Lung microvascular endothelial cell (primary cell): ENCODE measurements around the gene MITF. TPM values are rescaled to one million over a fixed set of nuclear protein-coding genes. Genes with fewer than 3 reads are reported as not detected.

Experiments used
- DNase-seq, 2 donors: peaks; one replicate each; pipeline versions ENCODE4 v3.0.0 to v3.0.0-alpha.2; 2010; ENCODE audit warnings: low read depth in 2 of 2
- total RNA-seq: library from RNA; depleted of rRNA; stranded (reverse); fragments of >200 nt; gene quantifications from 2 replicates; pipeline ENCODE4 v1.2.1, GENCODE V29; 2014

MITF gene
- total RNA-seq, 1 donor from 2014 or later, result 4.4 TPM

DNA sequence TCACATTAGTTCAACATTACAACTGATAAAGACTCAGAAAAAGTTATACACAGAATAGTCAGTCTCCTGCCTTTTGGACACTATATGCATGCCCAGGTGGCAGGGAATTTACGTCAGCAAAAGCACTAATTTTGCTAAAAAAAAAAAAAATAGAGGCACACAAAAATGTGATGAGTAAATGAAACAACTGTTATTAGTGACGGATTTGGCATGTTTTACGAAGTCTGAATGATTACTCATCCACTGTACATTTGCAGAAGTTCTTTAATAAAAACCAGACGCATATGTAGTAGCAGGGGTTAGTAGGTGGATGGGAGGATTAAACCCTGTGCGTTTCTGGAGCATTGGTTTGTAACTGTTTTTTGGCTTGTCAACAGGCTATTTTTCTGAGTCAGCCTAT, 99.0 kb downstream of the MITF start:
- DNase-seq, result no peak

DNA sequence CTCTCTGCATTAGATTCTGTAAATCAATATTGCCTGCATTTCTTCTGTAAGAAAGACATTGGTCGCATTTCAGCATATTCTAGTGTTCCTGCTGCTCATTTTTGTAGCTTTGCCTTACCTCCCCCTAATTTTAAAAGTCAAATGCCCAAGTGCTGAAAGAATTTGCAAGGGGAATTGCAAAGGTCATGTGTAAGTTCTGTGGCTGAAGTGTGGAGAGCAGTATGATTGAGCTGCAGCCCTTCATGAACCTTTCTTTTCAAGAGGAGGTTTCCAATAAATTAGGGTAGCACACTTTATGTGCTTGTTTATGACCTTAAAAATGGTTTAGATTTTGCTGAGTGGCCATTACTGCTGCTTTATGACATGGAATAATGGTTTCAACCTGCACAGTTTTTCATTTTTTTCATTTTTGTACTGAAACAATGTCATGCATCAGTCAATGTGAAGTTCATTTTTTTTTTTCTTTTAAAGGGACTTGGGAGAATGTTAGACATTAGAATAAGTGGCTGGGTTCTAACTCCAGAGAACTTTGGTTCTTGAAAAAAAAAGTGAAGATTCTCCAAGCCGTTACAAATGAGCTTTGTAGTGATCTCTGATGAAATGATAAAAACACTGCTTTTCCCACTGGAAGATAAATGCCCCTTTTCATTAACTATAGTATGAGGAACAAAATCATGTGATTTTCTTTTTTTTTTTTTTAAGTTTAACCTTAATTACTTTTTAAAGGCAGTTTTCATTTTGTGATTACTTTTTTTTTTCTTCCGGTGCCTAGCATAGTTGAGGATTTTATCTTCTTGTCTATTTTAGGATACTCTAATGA, 99.6 kb downstream of the MITF start:
- no peak for DNase-seq

DNA sequence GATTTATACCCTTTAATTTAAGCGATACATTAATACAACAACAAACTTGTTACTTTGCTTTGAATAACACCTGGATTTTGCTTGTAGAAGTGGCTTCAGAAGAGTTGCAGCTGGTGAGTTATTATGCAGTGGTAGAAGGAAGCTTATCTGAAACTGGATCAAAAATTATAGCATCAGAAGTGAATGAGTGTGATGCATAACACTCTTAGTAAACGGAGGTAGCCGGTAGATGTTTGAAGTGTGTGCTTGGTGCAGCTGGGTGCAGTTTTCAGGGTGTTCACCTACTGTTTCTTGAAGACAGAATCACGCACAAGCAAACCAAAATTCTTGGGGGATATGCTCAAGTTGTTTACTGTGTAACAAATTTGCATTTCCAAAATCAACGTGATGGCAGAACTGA, 103.1 kb downstream of the MITF start:
- DNase-seq, result no peak

DNA sequence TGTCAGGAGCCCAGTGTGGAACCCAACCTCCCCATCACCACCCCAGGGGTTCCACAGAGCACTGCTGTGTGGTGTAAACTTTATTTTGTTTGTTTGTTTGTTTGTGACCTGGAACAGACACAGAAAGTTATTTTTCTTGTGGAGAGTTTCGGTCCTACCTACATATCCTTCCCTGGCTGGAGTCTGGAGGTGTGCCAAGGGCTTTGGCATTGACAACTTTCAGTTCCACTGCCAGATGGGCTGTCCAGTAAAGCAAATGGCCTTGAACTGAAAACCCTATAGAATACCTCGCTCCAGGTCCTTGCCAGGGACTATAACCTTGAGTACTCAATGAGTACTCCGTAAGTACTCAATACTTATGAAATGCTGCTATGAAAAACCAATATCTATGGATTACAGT, 103.5 kb downstream of the MITF start:
- peak in 1 of 2 donors; percentile 58 for DNase-seq

DNA sequence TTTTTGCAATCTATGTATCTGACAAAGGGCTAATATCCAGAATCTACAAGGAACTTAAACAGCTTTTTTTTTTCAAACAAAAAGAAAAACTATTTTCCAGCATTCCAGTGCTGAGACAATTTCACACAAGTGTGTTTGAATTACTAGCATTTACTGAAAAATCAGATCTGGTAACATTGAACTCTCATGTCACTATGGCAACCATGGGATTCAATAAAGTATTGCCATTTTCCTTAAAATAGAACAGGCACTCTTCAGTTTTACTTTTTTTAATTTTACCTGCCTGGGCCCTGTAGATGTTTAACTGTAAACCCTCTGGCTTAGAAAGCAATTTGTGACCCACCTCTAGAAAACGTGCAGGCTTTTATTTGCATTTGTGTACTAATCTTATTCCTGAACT, 105.4 kb downstream of the MITF start:
- DNase-seq, result no peak

DNA sequence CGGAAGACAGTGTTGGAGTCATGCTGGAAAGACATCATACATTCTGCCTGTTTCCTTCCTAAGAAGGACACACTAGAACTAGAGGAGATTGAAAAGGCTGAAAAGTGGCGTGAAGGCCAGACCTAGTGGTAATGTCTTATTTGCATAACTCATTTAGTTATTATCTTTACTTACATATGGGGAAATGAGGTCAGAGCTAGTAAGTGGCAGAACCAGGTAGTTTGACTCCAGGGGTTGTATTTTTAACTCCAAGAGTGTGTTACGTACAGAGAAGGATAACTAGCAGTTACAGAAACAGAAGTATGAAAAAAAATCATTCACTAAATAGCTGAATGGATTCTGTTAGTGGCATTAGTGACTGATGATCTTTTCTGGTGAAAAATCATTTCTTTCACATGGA, 108.0 kb downstream of the MITF start:
- no peak for DNase-seq

DNA sequence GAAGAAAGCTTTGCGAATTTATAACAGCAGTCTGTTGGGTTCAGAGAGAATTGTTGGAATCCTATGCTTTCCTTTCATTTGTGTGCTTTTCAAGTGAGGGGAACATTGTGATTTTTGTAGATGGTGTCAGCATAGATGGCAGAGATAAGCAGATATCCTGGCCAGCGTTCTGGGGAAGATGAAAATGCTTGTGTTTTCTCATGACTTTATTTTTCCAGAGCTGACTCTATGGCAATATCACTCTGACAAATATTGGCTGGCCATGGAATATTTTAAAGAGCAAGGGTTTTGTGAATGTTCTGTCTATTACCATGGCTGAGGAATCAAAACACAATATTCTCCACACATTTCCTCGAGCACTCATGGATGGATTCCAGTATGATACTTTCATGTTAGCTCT, 108.8 kb downstream of the MITF start:
- DNase-seq, result peak in 1 of 2 donors; percentile 91

DNA sequence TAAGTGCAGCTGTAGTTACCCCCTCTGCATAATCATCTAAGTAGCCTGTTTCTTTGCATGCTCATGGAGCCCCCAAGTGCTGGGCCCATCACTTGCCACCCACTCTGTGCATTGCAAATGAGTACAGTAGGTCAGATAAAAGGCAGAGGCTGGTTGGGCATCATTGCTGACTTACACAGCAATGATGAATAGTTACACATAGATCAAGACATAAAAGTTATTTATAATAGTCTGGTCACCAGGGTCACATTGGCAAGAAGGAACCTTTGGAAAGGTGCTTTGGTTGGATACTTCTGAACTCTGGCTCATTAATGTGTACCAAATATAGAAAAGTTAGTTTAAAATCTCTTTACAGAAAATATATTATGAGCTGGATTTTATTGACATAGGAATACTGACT, 111.6 kb downstream of the MITF start:
- no peak for DNase-seq

DNA sequence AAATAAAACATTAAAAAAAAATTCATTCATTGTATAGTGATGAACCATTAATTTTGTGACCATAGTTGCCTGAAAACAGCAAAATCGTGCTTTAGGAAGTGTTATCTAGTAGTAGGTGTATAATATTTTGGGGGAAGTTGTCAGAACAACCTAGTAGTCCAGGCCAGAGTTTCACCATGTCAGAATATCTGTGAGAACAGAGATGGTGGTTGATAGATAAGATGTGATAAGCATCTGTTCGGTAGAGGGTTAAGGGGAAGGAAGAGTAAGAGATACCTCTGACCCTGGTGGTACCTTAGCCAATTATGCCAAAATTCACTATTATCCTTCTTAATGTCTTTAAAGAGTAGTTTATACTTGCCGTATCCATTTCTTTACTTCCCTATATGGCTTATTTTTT, 113.8 kb downstream of the MITF start:
- DNase-seq, result no peak

DNA sequence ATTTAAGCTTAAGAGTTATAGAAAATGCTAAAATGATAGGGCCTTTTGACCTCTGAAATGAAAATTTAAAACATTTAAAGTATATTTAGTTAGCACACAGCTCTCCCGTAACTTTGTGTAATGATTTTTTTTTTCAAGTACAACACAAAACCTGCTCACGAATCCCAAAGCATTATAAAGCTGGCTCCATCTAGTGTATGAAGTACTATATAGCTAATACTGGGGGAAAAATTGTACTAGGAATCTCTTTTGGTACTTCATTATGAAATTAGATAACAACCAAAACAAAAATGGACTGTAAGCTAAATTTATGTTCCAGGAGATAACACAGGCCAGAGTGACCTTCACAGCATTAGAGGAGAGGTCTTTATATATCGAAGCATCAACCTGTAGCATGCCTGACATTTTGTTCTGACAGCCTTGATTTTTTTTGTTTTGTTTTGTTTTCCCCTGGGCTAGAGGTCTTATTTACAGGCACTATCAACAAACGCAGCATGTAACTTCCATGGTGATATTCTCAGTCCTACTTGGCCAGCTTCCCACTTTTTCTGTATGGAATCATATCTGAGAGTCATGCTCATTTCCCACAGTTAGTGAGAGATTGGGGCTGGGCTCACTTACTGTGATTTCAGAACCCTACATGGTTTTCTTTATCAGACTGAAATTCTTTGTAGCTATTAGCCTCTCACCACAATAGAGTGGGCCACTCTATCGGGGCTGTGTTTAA, 116.3 kb downstream of the MITF start:
- DNase-seq, result peak; percentile 30 to 87

DNA sequence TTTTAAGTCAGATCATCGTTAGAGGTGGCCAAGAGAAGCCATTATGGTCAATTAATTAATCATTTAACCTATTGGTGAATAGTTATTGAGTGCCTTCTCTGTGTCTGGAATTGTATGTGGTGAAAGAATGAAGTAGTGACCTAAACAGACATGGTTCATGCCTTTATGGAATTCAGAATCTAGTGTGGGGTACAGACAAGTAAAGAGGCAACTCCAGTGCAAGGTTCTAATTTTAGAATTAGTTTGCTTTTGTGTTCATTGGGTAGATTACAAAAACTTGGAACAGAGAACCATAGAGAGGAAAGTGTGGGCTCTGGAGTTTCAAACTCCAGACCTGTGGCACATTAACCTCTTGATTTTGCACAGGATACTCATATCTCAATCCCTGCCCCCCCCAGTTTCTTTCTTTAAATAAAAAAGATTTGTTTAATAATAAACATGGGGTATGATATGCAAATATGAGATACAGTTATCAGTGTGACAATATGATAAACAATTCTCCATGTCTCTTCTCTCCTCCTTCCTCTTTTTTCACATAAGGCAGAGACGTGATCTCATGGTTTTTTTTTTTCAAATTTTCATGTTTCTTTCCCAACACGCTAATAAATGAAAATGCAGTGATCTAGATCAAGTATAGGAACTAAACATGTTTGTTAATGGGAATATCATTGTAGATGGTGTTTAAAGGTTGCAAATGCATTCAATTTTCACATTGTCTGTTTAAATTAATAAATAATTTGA, 117.9 kb downstream of the MITF start:
- no peak for DNase-seq

DNA sequence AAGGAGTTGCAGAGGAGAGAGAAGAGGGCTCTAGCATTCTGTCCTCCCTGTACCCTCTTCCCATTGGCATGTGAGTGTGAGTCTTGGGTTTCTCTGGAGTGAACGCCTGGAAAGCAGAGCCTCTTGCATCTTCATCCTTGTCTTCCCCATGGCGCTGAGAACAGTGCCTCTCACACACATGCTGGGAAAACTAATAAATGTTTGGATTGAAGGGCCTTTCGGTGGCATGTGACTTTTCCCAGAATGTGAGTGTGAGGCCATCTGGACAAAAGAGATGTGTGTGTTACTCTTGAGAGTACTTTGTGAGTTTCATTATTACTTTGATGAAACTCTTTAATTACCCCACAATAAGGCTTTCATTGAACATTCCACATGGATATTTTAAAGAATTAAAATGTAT, 122.3 kb downstream of the MITF start:
- no peak for DNase-seq

DNA sequence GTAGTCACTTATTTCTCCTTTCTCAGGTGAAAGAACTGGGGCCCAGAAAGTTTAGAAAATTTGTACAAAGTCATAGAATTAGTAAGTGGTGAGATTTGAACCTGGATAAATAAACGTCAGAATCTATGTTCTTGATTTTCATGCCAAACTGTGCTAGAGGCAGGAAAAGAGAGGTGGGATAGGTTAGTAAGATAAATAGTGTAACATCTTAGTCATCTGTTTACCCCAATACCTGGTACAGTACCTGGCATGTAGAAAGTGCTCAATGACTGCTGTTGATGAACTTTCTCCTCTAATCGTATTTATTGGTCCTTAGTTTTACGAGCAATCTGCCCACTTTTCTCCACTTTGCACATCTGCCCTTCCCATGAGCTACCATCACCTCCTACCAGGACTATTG, 124.9 kb downstream of the MITF start:
- no peak for DNase-seq

DNA sequence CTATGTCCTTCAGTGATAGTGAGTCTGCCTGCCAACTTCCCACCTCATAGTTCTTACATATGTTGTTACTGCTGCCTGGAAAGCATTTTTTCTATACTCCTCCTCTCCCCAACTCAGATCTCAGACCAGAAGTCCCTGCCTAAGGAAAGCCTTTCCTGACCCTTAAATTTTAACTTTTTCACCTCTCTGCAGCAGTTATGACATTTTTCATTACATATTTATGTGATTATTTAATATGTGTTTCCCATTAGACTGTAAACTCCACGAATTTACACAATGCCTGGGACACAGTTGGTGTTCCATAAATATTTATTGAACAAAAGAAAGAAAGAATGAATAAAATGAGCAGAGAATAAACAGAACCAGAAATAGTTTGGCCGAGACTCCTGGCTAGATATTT, 125.5 kb downstream of the MITF start:
- no peak for DNase-seq

DNA sequence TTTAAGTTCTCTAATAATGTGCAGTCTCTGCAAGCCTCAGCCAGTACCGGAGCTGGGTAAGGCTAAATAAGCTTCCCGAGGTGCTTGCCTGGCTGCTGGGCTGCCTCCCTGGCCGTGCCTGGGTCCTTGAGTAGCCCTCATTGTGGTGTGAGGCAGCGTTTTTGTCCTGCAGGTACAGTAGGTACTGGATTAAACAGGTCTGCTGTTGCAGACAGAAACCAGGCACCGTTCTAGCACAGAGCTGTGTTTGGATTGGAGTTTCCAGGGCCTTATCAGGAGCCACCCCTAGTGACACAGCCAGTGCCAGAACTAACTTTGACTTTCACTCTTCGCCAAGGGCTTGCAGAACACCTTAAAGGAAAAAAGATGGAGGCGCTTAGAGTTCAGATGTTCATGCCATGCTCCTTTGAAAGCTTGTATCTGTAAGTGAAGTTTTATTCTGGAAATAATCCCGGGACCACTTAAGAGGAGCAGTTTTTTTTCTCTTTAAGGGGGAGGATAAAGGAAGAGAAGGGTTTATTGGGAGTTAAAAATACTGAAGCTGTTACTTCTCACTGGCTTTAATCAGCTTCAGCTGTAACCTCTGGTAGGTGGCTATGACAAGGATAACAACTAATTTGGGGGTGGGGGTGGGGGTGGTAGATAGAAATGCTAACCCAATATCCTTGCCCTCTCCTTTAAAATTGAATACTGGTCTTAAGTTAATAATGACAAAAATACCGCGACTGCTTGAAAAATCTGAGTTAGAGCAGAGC, 126.8 kb downstream of the MITF start:
- DNase-seq, result no peak

DNA sequence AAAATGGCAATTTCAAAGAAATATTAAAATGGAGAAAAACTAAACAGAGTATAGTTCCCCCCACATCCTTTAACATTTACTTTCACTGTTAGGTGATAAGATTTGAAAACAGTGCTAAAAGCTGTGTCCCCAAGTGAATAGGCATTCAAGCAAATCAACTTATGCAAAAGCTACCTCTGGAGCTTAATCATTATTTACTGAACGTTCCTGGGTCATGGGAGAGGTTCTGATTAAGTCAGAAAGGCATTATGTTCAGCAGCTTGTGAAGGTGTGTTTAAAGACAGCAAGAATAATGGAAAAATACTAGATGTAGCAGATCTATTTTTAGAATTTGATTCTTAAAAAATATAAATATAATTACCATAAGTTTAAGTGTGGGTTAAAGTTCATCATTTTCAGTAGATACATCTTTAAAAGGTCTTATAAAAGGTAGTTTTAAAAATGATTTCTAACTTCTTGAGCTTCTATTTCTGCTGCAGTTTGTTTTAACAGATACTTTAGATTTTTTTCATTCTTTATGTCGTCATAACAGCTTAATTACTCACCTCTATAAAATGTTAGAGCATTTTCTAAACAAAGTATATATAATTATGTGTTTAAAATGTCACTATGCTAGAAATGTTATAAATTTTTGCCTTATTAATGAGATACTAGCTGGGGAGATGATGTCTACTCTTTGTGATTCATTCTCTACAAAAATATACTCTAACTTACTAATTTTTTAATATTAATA, 127.9 kb downstream of the MITF start:
- no peak for DNase-seq

DNA sequence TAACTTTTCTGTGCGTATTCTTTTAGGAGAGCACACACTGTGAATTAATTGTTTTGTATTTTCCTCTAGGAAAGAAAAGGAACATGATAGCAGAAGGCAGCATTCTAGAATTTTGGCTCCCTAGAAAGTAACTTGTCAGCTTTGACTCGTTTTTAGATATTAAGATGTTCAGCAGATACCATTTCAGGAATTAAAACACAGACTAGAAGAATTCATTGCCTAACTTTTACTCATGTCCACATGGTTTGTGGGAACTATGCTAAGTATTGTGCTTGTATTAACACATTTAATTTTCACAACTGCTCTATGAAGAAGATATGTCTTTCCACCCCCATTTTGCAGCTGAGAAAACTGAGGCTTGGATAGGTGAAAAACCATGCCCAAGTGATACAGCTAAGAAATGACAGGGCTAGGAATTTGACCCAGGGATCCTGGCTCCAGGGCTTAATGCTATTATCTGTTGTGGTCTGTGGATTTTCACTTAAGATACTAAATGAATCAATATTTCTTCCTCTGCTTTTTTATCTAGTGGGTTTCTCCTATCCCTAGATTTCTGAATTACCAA, 128.8 kb downstream of the MITF start:
- DNase-seq, result no peak

DNA sequence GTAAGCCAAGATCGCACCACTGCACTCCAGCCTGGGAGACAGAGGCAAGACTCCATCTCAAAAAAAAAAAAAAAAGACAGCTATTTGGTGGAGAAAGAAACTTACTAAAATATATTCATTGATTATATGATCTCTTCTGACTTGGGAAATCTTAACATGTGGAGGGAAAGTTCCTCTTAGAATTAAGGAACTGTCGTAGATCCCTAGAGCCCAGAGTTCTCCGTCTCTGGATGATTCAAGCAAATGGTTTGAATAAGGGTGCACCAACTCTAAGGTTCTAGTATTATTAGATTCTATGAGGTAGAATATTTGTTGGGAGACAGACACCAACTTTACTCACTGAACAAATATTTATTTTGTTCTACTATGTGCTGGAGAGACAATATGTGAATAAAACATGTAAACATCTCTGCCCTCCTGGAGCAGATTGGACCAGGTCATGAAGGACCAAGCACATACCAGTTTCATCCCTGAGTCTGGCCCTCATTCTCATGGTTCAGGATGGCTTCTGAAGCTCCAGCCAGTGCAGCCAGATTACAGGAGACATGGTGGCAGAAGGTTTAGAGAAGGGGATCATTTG, 129.7 kb downstream of the MITF start:
- DNase-seq, result no peak

DNA sequence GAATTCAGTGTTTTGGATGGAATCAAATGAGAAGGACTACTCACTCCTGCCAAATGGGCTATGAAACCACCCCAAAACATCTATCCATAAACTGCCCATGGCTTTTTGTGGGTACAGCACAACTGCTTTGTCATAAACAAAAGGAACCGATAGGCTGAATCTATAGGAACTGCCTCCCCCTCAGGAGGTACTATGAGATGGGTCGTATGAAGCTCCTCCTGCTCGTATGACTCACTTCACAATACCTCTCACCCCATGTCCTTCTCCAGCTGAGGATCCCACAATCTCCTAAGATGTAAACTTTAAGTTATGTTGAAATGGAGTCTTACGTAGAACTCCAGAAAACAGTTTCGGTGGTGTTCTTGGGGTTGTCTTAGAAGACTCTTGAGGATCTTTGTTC, 130.4 kb downstream of the MITF start:
- no peak for DNase-seq

DNA sequence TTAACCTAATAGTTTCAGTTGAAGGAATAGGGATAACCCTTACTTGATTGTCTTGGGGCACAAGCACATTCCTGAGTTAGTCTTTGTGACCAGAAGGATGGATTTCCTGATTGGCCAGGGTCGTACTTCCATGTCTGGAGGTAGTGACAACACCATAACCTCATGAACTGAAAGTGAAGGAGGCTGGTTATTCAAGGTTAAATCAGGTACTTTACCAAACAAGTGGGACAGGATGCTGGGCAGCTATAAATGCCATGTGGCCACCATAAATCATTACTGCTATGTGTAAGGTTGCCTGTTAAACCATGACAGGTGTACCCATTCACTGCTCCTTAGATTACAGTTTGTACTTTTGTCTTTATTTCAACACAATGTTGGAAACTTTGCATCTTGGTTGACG, 132.0 kb downstream of the MITF start:
- DNase-seq, result no peak
